Glutamatergic neuron (in vitro differentiated cells): ENCODE results near the gene STXBP4. TPM values are rescaled to one million over a fixed set of nuclear protein-coding genes. Genes with fewer than 3 reads are reported as not detected.
A peak's percentile ranks its signal among the peaks of the same experiment; 100 is the strongest.

Experiments used
- DNase-seq: peaks from one replicate; pipeline ENCODE4 v3.0.0; 2022
- H3K27ac Mint-ChIP-seq: one replicate; pipeline ENCODE4 v1.8.0; 2020; ENCODE audit warnings: mild to moderate bottlenecking, mixed read lengths, inconsistent platforms; ENCODE audit not compliant: unreplicated experiment
- H3K27me3 Mint-ChIP-seq: one replicate; pipeline ENCODE4 v1.8.0; 2020; ENCODE audit warnings: mild to moderate bottlenecking, moderate library complexity, mixed read lengths, inconsistent platforms; ENCODE audit not compliant: unreplicated experiment
- H3K36me3 Mint-ChIP-seq: one replicate; pipeline ENCODE4 v1.8.0; 2020; ENCODE audit warnings: mild to moderate bottlenecking, mixed read lengths, inconsistent platforms; ENCODE audit not compliant: unreplicated experiment
- H3K4me1 Mint-ChIP-seq: one replicate; pipeline ENCODE4 v1.8.0; 2020; ENCODE audit warnings: mild to moderate bottlenecking, low read depth, mixed read lengths, inconsistent platforms; ENCODE audit not compliant: unreplicated experiment
- H3K4me3 Mint-ChIP-seq: one replicate; pipeline ENCODE4 v1.8.0; 2020; ENCODE audit warnings: mild to moderate bottlenecking, mixed read lengths, inconsistent platforms; ENCODE audit not compliant: unreplicated experiment
- H3K9me3 Mint-ChIP-seq: one replicate; pipeline ENCODE4 v1.8.0; 2020; ENCODE audit warnings: mild to moderate bottlenecking, moderate library complexity, mixed read lengths, inconsistent platforms; ENCODE audit not compliant: unreplicated experiment
- total RNA-seq: library from RNA; stranded (reverse); fragmentation: NEBNext Ultra II Directional; extraction: Animal tissue kit (Norgen Biotek cat#: 25700); gene quantifications from one replicate; pipeline ENCODE4 v1.2.1, GENCODE V29; 2021; ENCODE audit not compliant: unreplicated experiment
- TF ChIP-seq, protein P1 (sequence below): fragments of 200-600 bp; sonication (generic); IDR thresholded peaks from one replicate; pipeline ENCODE4 v1.5.0; 2021; ENCODE audit not compliant: partially characterized antibody, unreplicated experiment

STXBP4 gene
- total RNA-seq, 1 donor from 2014 or later, result 17.7 TPM

DNA sequence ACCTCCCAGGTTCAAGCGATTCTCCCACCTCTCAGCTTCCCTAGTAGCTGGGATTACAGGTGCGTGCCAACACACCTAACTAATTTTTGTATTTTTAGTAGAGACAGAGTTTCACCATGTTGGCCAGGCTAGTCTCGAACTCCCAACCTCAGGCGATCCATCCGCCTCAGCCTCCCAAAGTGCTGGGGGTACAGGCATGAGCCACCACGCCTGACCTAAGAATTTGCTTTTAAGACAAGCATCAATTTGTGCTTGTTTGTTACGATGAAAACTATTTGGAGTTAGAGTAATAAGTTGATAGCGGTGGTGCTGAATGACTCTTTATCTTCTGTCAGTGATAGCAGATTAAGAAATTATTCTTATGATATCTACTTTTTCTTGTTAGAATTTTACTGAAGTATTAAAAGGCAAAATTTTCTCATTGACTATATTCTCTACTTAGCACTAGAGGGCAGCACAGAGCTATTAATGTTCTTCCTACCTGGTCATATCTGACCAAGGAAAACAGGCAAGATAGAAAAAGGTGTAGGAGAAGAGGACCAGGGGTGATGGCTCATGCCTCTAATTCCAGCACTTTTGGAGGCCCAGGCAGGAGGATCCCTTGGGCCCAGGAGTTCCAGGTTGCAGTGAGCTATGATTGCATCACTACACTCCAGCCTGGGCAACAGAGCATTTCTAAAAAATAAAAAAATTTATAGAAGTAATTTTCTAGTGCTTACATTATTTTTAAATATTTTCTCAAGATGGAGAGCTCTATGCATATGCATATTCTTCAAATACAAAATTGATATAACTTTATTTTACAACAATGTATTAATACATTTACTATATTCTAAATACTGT is 24.5 kb downstream of the STXBP4 start:
- Mint-ChIP-seq H3K9me3 (no peaks in the 10 kb centered on the region), H3K4me1 (no peaks in the 10 kb centered on the region), H3K4me3 (no peak overlapping the region), H3K27me3 (no peaks in the 10 kb centered on the region), H3K36me3 (no peaks in the 10 kb centered on the region), H3K27ac (no peak overlapping the region)
- TF ChIP-seq, protein P1, sequence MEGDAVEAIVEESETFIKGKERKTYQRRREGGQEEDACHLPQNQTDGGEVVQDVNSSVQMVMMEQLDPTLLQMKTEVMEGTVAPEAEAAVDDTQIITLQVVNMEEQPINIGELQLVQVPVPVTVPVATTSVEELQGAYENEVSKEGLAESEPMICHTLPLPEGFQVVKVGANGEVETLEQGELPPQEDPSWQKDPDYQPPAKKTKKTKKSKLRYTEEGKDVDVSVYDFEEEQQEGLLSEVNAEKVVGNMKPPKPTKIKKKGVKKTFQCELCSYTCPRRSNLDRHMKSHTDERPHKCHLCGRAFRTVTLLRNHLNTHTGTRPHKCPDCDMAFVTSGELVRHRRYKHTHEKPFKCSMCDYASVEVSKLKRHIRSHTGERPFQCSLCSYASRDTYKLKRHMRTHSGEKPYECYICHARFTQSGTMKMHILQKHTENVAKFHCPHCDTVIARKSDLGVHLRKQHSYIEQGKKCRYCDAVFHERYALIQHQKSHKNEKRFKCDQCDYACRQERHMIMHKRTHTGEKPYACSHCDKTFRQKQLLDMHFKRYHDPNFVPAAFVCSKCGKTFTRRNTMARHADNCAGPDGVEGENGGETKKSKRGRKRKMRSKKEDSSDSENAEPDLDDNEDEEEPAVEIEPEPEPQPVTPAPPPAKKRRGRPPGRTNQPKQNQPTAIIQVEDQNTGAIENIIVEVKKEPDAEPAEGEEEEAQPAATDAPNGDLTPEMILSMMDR, result peak; percentile 73
- DNase-seq, result no peak

DNA sequence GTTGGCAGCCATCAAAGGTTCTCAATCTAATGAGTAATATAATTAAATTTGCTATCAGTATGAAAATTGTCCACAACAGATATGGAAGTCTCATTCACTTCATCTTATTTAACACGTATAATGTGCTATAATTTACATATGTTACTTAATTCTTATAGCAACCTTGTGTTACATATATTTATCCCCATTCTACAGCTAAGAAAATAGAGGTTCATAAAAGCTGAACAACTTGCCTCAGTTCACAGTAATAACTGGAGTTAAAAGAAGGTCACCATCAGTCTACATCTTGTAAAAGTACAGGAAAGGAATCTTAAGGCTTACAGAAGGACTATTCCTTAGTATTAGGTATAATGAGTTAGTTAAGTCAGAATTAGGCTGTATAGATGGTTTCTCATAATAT is 27.9 kb downstream of the STXBP4 start:
- Mint-ChIP-seq H3K27me3 (no peaks in the 10 kb centered on the region), H3K36me3 (no peaks in the 10 kb centered on the region), H3K4me3 (no peak overlapping the region), H3K27ac (no peak overlapping the region), H3K4me1 (no peaks in the 10 kb centered on the region), H3K9me3 (no peaks in the 10 kb centered on the region)
- TF ChIP-seq, protein P1, result no peak
- DNase-seq, result no peak

DNA sequence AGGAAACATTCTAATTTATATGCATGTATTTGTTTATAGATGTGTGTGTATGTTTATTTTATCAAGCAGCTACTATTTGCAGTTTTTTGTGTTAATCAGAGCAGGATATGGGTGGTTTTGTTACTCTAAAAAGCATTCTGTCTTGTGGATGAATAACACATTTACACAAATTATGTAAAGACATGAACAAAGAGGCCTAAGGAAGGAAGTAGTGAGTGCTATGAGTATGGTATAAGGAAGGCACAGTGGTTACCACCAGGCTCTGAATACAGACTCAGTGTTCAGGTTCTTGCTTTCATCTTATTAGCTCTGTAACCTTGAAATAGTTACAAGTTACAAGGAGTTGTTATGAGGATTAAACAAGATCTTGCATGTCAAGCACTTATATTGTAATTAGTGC is 33.9 kb downstream of the STXBP4 start:
- Mint-ChIP-seq H3K36me3 (no peaks in the 10 kb centered on the region), H3K9me3 (no peaks in the 10 kb centered on the region)

DNA sequence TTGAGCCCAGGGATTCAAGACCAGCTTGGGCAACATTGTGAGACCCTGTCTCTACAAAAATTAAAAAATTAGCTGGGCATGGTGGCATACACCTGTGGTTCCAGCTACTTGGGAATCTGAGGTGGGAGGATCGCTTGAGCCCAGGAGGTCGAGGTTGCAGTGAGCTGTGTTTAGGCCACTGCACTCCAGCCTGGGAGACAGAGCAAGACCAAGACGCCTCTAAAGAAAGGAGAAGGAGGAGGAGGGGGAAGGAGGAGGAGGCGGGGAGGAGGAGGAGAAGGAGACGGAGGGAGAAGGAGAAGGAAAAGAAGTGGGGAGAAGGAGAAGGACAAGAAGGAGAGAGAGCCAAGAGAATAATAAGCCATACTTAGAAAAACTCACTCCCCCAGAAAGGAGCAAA is 35.9 kb downstream of the STXBP4 start:
- Mint-ChIP-seq H3K27ac (no peak overlapping the region), H3K4me3 (no peak overlapping the region), H3K4me1 (no peaks in the 10 kb centered on the region), H3K27me3 (no peaks in the 10 kb centered on the region), H3K36me3 (no peaks in the 10 kb centered on the region), H3K9me3 (no peaks in the 10 kb centered on the region)
- TF ChIP-seq, protein P1, result no peak
- DNase-seq, result no peak

More for the DNA sequence above, 33.9 kb downstream of the STXBP4 start:
- Mint-ChIP-seq H3K4me3 (no peak overlapping the region), H3K27ac (no peak overlapping the region), H3K4me1 (no peaks in the 10 kb centered on the region), H3K27me3 (no peaks in the 10 kb centered on the region)
- DNase-seq, result no peak
- TF ChIP-seq, protein P1, result no peak

DNA sequence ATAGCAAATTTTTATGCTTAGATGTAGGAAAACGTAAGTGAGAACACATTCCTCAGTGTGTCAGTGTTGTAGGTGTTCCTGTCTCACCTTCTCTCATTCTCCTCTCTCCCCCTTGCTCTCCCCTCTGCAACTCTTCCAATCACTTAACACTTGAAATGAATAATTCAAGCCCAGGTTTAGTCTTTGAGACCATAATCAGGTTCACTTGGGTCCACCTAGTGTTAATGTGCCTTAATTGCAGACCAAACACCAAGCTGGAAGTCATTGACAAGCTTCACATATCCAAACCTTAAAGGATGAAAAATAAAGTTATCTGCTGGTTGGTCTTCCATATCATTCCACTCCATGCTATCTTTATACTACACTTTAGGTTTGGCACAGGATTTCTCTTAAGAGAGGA is 37.0 kb downstream of the STXBP4 start:
- DNase-seq, result no peak

More for the DNA sequence above, 37.0 kb downstream of the STXBP4 start:
- Mint-ChIP-seq H3K27ac (no peak overlapping the region), H3K36me3 (no peaks in the 10 kb centered on the region), H3K4me3 (no peak overlapping the region), H3K4me1 (no peaks in the 10 kb centered on the region), H3K27me3 (no peaks in the 10 kb centered on the region), H3K9me3 (no peaks in the 10 kb centered on the region)
- TF ChIP-seq, protein P1, result peak; percentile 55
